Endodermal cell (in vitro differentiated cells): ENCODE results near the gene ADM. TPM values are rescaled to one million over a fixed set of nuclear protein-coding genes. Genes with fewer than 3 reads are reported as not detected.

Experiments
- DNase-seq: peaks from one replicate; pipeline ENCODE4 v3.0.0-alpha.2; 2017
- H3K27ac ChIP-seq: 2 replicates; pipeline ENCODE4 v1.5.1; 2013; ENCODE audit warnings: mild to moderate bottlenecking, low read depth, low read length, moderate library complexity
- H3K27me3 ChIP-seq: 2 replicates; pipeline ENCODE4 v1.6.1; 2013; ENCODE audit warnings: mild to moderate bottlenecking, low read length, moderate library complexity; ENCODE audit not compliant: insufficient read depth, control insufficient read depth, poor library complexity, severe bottlenecking
- H3K36me3 ChIP-seq: 2 replicates; pipeline ENCODE4 v1.7.0; 2013; ENCODE audit warnings: mild to moderate bottlenecking, low read length, moderate library complexity; ENCODE audit not compliant: control insufficient read depth, insufficient read depth
- H3K4me1 ChIP-seq: one replicate; pipeline ENCODE4 v1.7.0; 2013; ENCODE audit warnings: low read length; ENCODE audit not compliant: control insufficient read depth, insufficient read depth
- H3K4me3 ChIP-seq: 2 replicates; pipeline ENCODE4 v1.5.1; 2013; ENCODE audit warnings: mild to moderate bottlenecking, low read length, moderate library complexity
- H3K9ac ChIP-seq: 2 replicates; pipeline ENCODE4 v1.6.1; 2013; ENCODE audit warnings: mild to moderate bottlenecking, low read length, moderate library complexity; ENCODE audit not compliant: poor library complexity, severe bottlenecking; ENCODE audit errors: extremely low read depth
- H3K9me3 ChIP-seq: 2 replicates; pipeline ENCODE4 v1.6.1; 2013; ENCODE audit warnings: mild to moderate bottlenecking, low read length, moderate library complexity; ENCODE audit not compliant: control insufficient read depth
- H3K27ac Mint-ChIP-seq: 2 replicates; pipeline ENCODE4 v1.8.0; 2020; ENCODE audit warnings: mixed read lengths
- H3K27me3 Mint-ChIP-seq: 2 replicates; pipeline ENCODE4 v1.8.0; 2021; ENCODE audit warnings: mild to moderate bottlenecking, mixed read lengths; ENCODE audit not compliant: insufficient read depth
- H3K36me3 Mint-ChIP-seq: 2 replicates; pipeline ENCODE4 v1.8.0; 2020; ENCODE audit warnings: low read depth, mixed read lengths
- H3K4me1 Mint-ChIP-seq: 2 replicates; pipeline ENCODE4 v1.8.0; 2020; ENCODE audit warnings: mixed read lengths
- H3K4me3 Mint-ChIP-seq: 2 replicates; pipeline ENCODE4 v1.8.0; 2020; ENCODE audit warnings: mild to moderate bottlenecking, moderate library complexity, mixed read lengths
- H3K9me3 Mint-ChIP-seq: 2 replicates; pipeline ENCODE4 v1.8.0; 2020; ENCODE audit warnings: mild to moderate bottlenecking, mixed read lengths
- CTCF ChIP-seq: fragments of 200-600 bp; sonication (generic); conservative IDR thresholded peaks from 2 replicates; pipeline ENCODE4 v1.5.0; 2021; ENCODE audit warnings: antibody characterized with exemption, mild to moderate bottlenecking
- WGBS, 2 experiments: methylation state at CpG; one replicate each; pipeline versions ENCODE4 v1.1.5 to v1.1.7; 2013; ENCODE audit warnings: missing lambda C conversion rate in 2 of 2, mixed read lengths in 1 of 2; ENCODE audit not compliant: insufficient coverage in 1 of 2, insufficient read length in 1 of 2; 5-methylcytosine and 5-hydroxymethylcytosine counted together
- total RNA-seq, 2 donors: library from RNA; stranded (reverse); fragmentation: NEBNext Ultra II Directional in 1 of 2; extraction: Animal tissue kit (Norgen Biotek cat#: 25700) in 1 of 2; gene quantifications; 2 replicates in 1 of 2; 3 replicates in 1 of 2; pipeline ENCODE4 v1.2.1, GENCODE V29; 2021

The ADM gene
- total RNA-seq, 2 donors from 2014 or later: 20.6 to 35.5 TPM

- Histone ChIP-seq H3K27me3 (no peaks in the 10 kb centered on the region), H3K9me3 (no peaks in the 10 kb centered on the region), H3K4me3 (no peak overlapping the region), H3K36me3 (no peaks in the 10 kb centered on the region), H3K4me1 (no peaks in the 10 kb centered on the region), H3K27ac (no peak overlapping the region), H3K9ac (no peak overlapping the region)
- no peak for TF ChIP-seq CTCF
- WGBS, 2 experiments: 80 to 89% methylated on average over 2 to 24 of the region's 24 CpGs
- Mint-ChIP-seq H3K4me3 (no peak overlapping the region), H3K36me3 (peaks cover 6% of the 10 kb centered on the region), H3K27ac (no peak overlapping the region), H3K4me1 (peaks cover 17% of the 10 kb centered on the region), H3K9me3 (no peaks in the 10 kb centered on the region), H3K27me3 (no peaks in the 10 kb centered on the region)
- no peak for DNase-seq
Measured at GRCh38 chr11:10288881-10289764, 15.8 kb upstream of the ADM start.

GRCh38 chr11:10289765-10290380, 15.0 kb upstream of the ADM start:
- Mint-ChIP-seq H3K27ac (no peak overlapping the region), H3K27me3 (peaks cover 2% of the 10 kb centered on the region)
- no peak for TF ChIP-seq CTCF

GRCh38 chr11:10291801-10292638, 12.9 kb upstream of the ADM start:
- Histone ChIP-seq H3K27ac (no peak overlapping the region), H3K4me1 (no peaks in the 10 kb centered on the region), H3K36me3 (no peaks in the 10 kb centered on the region), H3K9ac (no peak overlapping the region), H3K27me3 (no peaks in the 10 kb centered on the region), H3K4me3 (peak overlapping the region; percentile 96), H3K9me3 (no peaks in the 10 kb centered on the region)
- peak overlapping the region; percentile 76 for H3K4me3 Mint-ChIP-seq
- H3K27me3 Mint-ChIP-seq: peaks cover 23% of the 10 kb centered on the region
- 97% methylated on average over 11 to 17 of the region's 17 CpGs for WGBS, 2 experiments
- DNase-seq: no peak
- H3K27ac Mint-ChIP-seq: no peak overlapping the region
- peaks cover 3% of the 10 kb centered on the region for H3K36me3 Mint-ChIP-seq
- H3K9me3 Mint-ChIP-seq: no peaks in the 10 kb centered on the region
- no peak for TF ChIP-seq CTCF
- H3K4me1 Mint-ChIP-seq: peaks cover 28% of the 10 kb centered on the region

More at GRCh38 chr11:10289765-10290380, 15.0 kb upstream of the ADM start:
- Histone ChIP-seq H3K36me3 (no peaks in the 10 kb centered on the region), H3K4me1 (no peaks in the 10 kb centered on the region), H3K27me3 (no peaks in the 10 kb centered on the region), H3K27ac (no peak overlapping the region), H3K9ac (no peak overlapping the region), H3K9me3 (no peaks in the 10 kb centered on the region), H3K4me3 (no peak overlapping the region)
- Mint-ChIP-seq H3K4me3 (no peak overlapping the region), H3K36me3 (peaks cover 6% of the 10 kb centered on the region), H3K9me3 (no peaks in the 10 kb centered on the region), H3K4me1 (peaks cover 19% of the 10 kb centered on the region)
- DNase-seq: no peak
- 87 to 90% methylated on average over 5 to 10 of the region's 10 CpGs for WGBS, 2 experiments
